Measurements from ENCODE around the gene PECR. TPM values are rescaled to one million over a fixed set of nuclear protein-coding genes. Genes with fewer than 3 reads are reported as not detected.

The PECR gene
- total RNA-seq, 1 experiment from 2014 or later: 15.3 TPM

DNA sequence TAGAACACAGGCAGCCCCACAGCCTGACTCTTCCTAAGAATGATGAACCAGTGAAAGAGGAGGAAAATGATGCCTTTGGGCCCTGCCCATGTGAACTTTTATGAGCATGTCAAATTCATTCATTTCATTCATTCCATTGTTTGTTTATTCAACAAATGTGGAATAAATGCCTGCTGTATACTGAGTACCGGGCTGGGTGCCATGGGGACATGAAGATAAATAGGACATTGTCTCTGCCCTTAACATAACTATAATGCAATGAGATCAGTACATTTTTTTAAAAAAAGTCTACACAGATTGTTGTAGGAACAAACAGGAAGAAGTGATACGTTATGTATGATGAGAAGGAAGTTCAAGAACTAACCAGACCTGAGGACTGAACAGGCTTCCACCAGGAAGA lies 83.0 kb downstream of the PECR start:
- Mint-ChIP-seq H3K27me3 (ENCODE audit: low read depth) (no peaks in the 10 kb centered on the region), H3K4me1 (peaks cover 14 to 19% of the 10 kb centered on the region in 2 experiments), H3K27ac (no peak overlapping the region), H3K9me3 (peaks cover 0 to 1% of the 10 kb centered on the region in 2 experiments; a peak in 1 of 5 replicates), H3K36me3 (ENCODE audit: insufficient read depth in 1 of 3, low read depth in 3 of 3) (peaks cover 14 to 29% (median 27%) of the 10 kb centered on the region in 3 experiments), H3K4me3 (no peak overlapping the region)
- Histone ChIP-seq H2BK12ac (ENCODE audit: insufficient read length, low read depth, low read length) (no peak overlapping the region), H2BK15ac (ENCODE audit: low read depth, low read length) (no peak overlapping the region), H4K5ac (ENCODE audit: insufficient read length, low read depth, low read length) (no peak overlapping the region), H3T11ph (ENCODE audit: low read length) (no peak overlapping the region), H3K27me3 (ENCODE audit: insufficient read depth, low read length) (no peaks in the 10 kb centered on the region), H3K14ac (ENCODE audit: insufficient read depth, low read length) (no peak overlapping the region), H3K9ac (ENCODE audit: extremely low read depth, insufficient read length, low read length) (no peak overlapping the region), H3K23ac (ENCODE audit: insufficient read length, low read depth, low read length) (no peak overlapping the region), H4K8ac (replicated peaks; ENCODE audit: insufficient read length, low read depth, low read length) (no peak overlapping the region), H3K23me2 (ENCODE audit: insufficient read length, low read depth, low read length, poor library complexity, severe bottlenecking) (no peaks in the 10 kb centered on the region), H2AK5ac (ENCODE audit: insufficient read length, low read length) (no peak overlapping the region), H4K91ac (ENCODE audit: insufficient read length, low read depth, low read length) (no peak overlapping the region), H3K27ac (ENCODE audit: insufficient read length, low read depth, low read length) (no peak overlapping the region), H2BK120ac (ENCODE audit: low read depth, low read length, poor library complexity, severe bottlenecking) (no peak overlapping the region), H3K56ac (ENCODE audit: insufficient read length, low read depth, low read length) (no peak overlapping the region), H3K79me1 (ENCODE audit: insufficient read depth, low read depth, low read length, poor library complexity, severe bottlenecking) (peaks cover 4% of the 10 kb centered on the region), H2BK20ac (ENCODE audit: low read depth, low read length, poor library complexity, severe bottlenecking) (no peak overlapping the region), H3K4me1 (ENCODE audit: insufficient read depth, low read length) (peaks cover 7% of the 10 kb centered on the region; the same call in 1 of the 2 replicates), H3K4me2 (ENCODE audit: insufficient read depth, insufficient read length, low read length) (no peak overlapping the region), H3K9me3 (ENCODE audit: control insufficient read depth, low read depth, low read length) (no peaks in the 10 kb centered on the region), H3K4ac (ENCODE audit: low read depth, low read length) (no peak overlapping the region), H4K20me1 (ENCODE audit: control insufficient read depth, insufficient read depth, insufficient read length) (no peaks in the 10 kb centered on the region), H2BK5ac (ENCODE audit: insufficient read length, low read length) (no peak overlapping the region), H2AFZ (ENCODE audit: low read length) (no peak overlapping the region), H3K18ac (ENCODE audit: insufficient read length, low read depth, low read length) (no peak overlapping the region), H3K79me2 (ENCODE audit: insufficient read depth, low read length) (peaks cover 1% of the 10 kb centered on the region; the same call in 1 of the 2 replicates)
- TF ChIP-seq, protein P1, sequence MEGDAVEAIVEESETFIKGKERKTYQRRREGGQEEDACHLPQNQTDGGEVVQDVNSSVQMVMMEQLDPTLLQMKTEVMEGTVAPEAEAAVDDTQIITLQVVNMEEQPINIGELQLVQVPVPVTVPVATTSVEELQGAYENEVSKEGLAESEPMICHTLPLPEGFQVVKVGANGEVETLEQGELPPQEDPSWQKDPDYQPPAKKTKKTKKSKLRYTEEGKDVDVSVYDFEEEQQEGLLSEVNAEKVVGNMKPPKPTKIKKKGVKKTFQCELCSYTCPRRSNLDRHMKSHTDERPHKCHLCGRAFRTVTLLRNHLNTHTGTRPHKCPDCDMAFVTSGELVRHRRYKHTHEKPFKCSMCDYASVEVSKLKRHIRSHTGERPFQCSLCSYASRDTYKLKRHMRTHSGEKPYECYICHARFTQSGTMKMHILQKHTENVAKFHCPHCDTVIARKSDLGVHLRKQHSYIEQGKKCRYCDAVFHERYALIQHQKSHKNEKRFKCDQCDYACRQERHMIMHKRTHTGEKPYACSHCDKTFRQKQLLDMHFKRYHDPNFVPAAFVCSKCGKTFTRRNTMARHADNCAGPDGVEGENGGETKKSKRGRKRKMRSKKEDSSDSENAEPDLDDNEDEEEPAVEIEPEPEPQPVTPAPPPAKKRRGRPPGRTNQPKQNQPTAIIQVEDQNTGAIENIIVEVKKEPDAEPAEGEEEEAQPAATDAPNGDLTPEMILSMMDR (conservative IDR thresholded peaks at IDR 0.05): no peak
- no peak for DNase-seq
- whole genome bisulfite sequencing (ENCODE audit: extremely low coverage, insufficient read length, low lambda C conversion rate): no CpG with 5 or more reads among the region's 2 CpGs

Measured in H9 (cell line).